ENCODE measurements around the gene SH3PXD2A.
A peak's percentile ranks its signal among the peaks of the same experiment; 100 is the strongest.

Gene SH3PXD2A

GRCh38 chr10:103659674-103660363 is 195.6 kb downstream of the SH3PXD2A start:
- peak; percentile 39 for DNase-seq

DNA sequence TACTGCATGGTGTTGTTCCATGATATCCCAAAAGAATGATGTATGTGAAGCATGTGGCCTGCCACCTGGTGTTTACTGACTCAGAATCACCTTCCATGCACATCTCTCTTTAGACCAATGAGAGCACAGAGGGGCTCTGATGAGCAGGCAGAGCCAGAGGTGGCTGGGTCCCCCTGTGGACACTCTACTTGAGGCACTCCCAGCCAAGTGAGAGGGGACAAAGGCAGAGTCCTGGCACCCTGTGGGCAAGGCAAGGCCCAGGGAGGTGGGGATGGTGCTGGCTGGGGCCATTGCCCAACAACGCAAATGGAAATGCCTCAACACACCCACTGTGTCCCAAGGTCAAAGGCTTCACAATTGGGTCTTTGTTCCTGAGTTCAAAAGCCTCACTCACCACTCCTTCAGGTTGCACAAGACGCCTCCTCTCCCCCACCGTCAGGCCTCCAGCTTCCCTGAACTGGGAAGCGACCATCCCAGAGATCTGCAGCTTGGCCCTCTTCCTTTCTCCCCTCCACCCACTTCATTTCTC is 197.3 kb downstream of the SH3PXD2A start:
- no peak for DNase-seq

DNA sequence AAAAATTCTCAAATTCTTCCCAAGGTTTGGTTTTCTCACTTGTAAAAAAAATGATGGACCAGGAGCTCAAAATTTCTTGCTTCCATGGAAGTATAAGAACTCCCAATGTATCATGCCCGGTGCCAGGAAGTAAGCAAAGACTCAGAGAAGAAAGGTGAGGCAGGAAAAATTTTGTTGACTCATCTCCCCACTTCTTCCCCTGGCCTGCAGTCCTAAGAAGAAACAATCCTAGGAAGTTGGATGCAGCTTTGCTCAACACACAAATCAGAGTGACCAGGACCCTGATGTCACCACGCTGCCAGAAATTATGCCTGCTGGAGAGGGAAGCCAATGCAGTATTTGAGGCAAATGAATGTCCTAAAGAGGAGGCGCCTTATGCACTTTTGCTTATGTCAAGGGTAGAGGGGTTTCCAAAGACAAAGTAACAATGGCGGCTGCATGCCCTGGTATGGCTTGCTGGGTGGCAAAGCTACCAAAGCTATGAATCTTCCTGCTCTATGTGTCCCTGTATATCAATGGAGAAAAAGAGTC is 198.2 kb downstream of the SH3PXD2A start:
- DNase-seq: no peak

DNA sequence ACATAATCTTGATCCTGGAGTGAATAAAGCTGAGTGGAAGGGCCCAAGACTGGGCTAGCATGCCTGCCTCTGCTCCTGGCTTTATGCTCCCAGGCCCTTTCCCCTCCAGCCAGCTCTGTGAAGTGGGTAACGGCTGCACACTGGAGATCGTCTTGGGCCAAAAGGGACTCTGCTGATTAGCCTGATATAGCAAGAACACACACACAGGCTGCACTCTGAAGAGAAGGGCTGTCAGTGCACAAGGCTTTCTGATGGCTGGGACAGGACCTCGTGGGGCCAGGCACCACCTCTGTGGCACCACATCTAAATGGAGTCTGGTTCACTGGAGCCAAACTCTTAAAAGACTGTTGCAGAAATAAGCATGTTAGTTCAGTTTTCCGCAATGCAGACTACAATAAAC is 200.5 kb downstream of the SH3PXD2A start:
- DNase-seq: no peak

DNA sequence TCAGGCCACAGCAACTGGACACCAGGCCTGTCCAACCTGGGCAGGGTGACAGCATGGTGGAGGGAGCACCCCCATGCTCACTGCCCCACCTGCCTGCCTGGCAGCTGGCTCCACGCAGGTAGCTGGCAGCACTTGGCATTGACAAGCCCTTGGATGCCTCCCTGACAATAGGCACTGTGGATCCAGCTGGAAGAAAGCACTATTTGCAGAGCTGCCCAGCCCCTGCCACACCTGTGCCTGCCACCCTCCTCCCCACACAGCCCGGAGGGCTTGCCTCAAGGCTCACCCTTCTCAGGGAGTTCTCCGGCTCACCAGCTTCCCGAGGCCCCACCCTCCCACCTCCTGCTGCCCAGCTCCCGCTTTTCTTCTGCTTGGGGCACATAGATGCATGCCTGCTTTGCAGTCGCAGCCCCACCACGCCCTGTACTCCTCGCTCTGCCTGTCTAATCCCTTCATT is 201.8 kb downstream of the SH3PXD2A start:
- no peak for DNase-seq

GRCh38 chr10:103652599-103653281 is 202.6 kb downstream of the SH3PXD2A start:
- no peak for DNase-seq

- DNase-seq: no peak
Observed at GRCh38 chr10:103651783-103652476, 203.4 kb downstream of the SH3PXD2A start.

DNA sequence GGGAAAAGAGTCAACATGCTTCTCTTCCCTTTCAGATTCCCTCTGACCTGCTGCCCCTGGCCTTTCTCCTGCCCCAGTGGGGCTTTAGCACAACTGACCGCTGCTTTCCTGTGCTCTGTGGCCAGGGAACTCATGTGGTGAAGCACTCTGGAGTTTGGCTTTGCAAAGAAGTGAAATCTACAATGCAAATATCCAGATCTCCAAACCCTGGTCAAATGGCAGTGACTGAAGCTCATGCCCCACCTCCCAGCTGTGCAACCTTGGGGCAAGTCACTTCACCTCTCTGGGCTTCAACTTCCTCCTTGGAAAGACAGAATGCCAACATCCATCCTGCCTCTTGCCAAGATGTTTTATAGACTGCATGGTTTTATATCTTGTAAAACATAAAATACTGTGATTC is 204.0 kb downstream of the SH3PXD2A start:
- DNase-seq: no peak

- no peak for DNase-seq
Observed at GRCh38 chr10:103649654-103650423, 205.5 kb downstream of the SH3PXD2A start.

DNA sequence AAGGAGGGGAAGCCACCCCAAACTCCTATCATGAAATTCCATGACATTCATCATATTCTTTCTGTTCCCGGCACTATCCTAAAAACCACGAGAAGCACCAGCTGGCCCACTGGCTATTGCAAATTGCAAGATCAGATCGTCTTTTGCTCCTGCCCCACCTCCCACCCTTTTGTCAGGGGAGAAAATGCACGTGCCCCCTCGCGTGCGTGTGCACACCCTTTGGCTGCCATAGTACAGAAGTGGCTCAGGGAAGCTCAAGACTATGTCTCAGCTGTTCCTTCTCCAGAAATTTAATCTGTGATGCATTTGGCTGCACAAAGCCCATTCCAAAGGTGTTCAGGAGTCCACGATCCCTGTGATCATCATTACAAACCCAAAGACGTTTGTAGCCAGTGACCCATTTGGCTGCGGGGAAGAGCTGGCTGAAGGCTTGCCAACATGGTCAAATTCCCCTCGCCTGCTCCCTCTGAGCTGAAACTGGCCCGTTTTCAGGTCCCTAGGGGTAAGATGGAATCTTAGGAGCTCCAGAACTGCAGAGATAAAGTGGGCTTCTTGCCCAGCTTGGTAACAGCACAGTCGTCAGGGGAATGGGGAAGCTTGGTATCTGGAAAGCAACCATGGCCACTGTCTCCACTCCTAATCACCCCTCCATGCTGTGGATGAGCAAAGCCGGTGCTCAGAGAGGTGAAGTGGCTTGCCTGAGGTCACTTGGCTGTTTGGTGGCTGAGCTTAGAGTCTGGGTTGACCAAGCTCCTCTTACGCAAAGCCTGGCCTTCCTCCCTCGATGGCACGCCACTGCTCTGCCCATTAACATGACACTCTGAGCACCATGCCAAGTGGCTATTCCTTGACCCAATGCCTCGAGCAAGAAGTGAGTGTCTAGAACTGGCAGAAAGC is 206.5 kb downstream of the SH3PXD2A start:
- no peak for DNase-seq

DNA sequence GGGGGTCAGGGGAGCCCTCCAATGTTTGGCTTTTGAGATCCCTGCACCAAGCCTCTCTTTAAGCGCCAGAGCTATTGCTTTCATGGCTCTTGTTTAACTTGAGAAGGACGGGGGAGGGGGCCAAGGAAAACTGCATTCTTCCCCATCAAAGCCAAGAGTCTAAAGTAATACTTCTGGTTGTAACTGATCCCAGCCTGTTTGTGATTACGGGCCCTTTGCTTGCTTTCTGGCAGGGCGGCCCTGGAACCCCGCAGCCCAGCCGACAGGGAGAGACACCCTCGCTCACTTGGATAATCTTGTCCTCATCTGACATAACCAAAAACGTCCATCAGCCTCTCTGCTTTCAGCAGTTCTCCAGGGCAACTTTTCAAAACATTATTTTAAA is 207.1 kb downstream of the SH3PXD2A start:
- DNase-seq: no peak

- DNase-seq: no peak
Observed at GRCh38 chr10:103646304-103646703, 209.1 kb downstream of the SH3PXD2A start.

DNA sequence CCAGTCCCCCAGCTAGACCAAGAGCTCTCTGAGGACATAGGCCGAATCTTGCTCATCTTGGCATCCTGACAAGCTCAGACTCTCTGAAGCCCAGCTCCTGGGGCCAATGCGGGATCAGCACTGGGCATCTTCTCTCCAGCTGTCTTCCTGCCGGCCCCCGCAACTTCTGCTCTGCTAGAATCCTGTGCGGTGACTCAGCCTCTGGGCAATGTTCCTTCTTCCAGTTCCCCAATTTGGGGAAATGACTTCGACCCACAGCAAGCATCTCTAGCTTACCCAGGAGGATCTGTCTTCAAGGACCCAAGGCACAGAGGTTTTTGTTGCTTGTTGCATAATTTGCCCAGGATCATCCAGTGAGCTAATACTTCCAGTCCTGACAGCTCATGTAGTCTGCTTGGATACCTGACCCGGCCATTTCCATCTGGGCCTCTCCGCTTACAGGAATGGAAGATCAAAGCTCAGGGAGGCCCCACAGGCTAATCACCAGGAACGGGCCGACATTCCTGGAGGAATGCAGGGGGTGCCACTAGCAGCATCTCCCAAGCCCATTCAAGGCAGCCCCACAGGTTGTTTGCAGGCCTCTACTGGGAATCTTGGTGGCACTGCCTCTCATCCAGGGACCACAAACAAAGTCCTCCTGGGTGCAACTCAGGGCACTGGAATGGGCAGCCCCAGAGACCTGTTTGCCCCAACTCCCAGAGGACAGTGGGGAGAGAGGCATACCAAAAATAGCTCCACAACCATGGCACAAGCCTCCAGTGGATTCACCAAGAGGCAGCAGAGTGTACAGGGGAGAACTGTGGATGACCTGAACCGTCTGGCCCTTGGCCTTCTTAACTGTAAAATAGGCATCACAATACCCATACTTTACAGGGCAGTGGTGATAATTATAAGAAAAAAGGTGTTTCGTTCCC is 210.0 kb downstream of the SH3PXD2A start:
- no peak for DNase-seq

DNA sequence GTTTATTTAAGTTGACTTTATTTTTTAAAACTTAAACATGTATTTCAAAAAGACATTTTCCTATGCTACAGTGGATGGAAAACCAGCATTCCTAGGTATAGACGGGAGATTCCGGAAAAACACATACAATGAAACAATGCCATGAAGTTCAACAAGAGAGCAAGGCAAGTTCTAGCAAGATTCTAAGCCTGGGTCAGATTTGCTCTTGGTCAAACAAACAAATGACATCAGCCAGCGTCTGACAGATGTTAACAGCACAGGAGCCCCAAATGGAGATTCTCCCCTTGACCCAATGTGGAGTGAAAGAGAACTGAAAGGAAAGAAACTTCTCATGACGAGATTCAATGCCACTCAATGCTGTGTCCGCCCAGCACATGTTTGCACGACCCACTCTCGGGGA is 212.0 kb downstream of the SH3PXD2A start:
- no peak for DNase-seq

- DNase-seq: no peak
Observed at GRCh38 chr10:103641326-103641725, 214.1 kb downstream of the SH3PXD2A start.

DNA sequence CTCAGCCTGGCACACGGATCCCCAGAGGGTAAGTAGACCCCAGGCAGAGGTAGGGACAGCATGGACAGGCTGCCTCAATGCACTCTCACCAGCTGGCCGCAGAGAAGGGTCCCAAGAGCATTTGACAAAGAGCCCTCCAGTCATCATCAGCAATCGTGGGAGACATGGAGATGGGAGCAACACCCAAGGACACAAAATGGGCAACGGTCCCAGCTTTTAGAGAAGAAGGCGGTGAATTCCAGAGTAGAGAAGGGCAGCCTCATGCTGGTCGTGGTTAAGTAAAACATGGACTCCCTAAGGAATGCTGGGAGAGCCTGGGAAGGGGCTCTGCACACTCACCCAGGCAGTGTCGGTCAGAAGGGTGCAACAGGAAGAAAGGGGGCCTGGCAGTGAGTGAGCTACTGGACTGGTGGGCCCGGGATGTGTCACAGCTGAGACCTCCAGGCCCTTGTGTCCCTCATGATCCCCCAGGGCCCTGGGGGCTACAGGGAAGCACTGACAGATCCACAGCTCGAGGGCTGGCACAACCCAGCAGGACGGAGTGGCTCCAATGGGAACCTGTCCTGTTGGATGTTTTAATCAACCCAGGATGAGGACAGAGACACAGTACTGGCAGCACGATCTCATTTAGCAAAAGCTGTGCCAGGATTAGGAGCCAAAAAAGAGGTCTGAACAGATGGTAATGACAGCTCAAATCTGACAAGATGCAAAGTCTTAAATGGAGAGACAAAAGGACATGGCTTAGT is 214.8 kb downstream of the SH3PXD2A start:
- DNase-seq: no peak

- DNase-seq: no peak
Observed at GRCh38 chr10:103638948-103639347, 216.4 kb downstream of the SH3PXD2A start.

GRCh38 chr10:103637927-103638557 is 217.3 kb downstream of the SH3PXD2A start:
- DNase-seq: no peak

GRCh38 chr10:103637011-103637410 is 218.4 kb downstream of the SH3PXD2A start:
- DNase-seq: no peak
